H9 (cell line): ENCODE measurements around the gene BTN3A1. TPM values are rescaled to one million over a fixed set of nuclear protein-coding genes. Genes with fewer than 3 reads are reported as not detected.
"Not testable (repeated sequence)": the region's sequence is repeated elsewhere in the genome, so short reads cannot be mapped to it uniquely, and the experiment has no call there.

Experiments
- DNase-seq: peaks from one replicate; pipeline ENCODE4 v3.0.0-alpha.2; 2017
- H2AFZ ChIP-seq: one replicate; pipeline ENCODE4 v1.6.1; 2013; ENCODE audit warnings: mild to moderate bottlenecking, low read length, control low read depth, moderate library complexity
- H2AK5ac ChIP-seq: 2 replicates; pipeline ENCODE4 v1.6.1; 2013; ENCODE audit warnings: low read length, control low read depth, mixed read lengths; ENCODE audit not compliant: insufficient read length
- H2BK120ac ChIP-seq: one replicate; pipeline ENCODE4 v1.6.1; 2013; ENCODE audit warnings: low read depth, mild to moderate bottlenecking, low read length, control low read depth, inconsistent platforms; ENCODE audit not compliant: poor library complexity, severe bottlenecking
- H2BK12ac ChIP-seq: 2 replicates; pipeline ENCODE4 v1.6.1; 2013; ENCODE audit warnings: low read length, control low read depth, mixed read lengths, low read depth; ENCODE audit not compliant: insufficient read length
- H2BK15ac ChIP-seq: 2 replicates; pipeline ENCODE4 v1.6.1; 2013; ENCODE audit warnings: low read depth, low read length, control low read depth
- H2BK20ac ChIP-seq: one replicate; pipeline ENCODE4 v1.6.1; 2013; ENCODE audit warnings: low read depth, mild to moderate bottlenecking, low read length, control low read depth, inconsistent platforms; ENCODE audit not compliant: poor library complexity, severe bottlenecking
- H2BK5ac ChIP-seq: 2 replicates; pipeline ENCODE4 v1.6.1; 2013; ENCODE audit warnings: low read length, control low read depth, mixed read lengths; ENCODE audit not compliant: insufficient read length
- H3K14ac ChIP-seq: 2 replicates; pipeline ENCODE4 v1.6.1; 2013; ENCODE audit warnings: low read length, control low read depth; ENCODE audit not compliant: insufficient read depth
- H3K18ac ChIP-seq: 2 replicates; pipeline ENCODE4 v1.6.1; 2013; ENCODE audit warnings: low read depth, mild to moderate bottlenecking, mixed read lengths, low read length, control low read depth; ENCODE audit not compliant: insufficient read length
- H3K23ac ChIP-seq: 2 replicates; pipeline ENCODE4 v1.6.1; 2013; ENCODE audit warnings: low read length, control low read depth, mixed read lengths, low read depth; ENCODE audit not compliant: insufficient read length
- H3K23me2 ChIP-seq: 2 replicates; pipeline ENCODE4 v1.6.1; 2013; ENCODE audit warnings: low read depth, mild to moderate bottlenecking, mixed read lengths, low read length, control low read depth; ENCODE audit not compliant: insufficient read length, poor library complexity, severe bottlenecking
- H3K27ac ChIP-seq: 2 replicates; pipeline ENCODE4 v1.5.1; 2013; ENCODE audit warnings: low read length, control low read depth, mixed read lengths, low read depth; ENCODE audit not compliant: insufficient read length
- H3K27me3 ChIP-seq: 2 replicates; pipeline ENCODE4 v1.6.1; 2013; ENCODE audit warnings: low read length, control low read depth, inconsistent platforms; ENCODE audit not compliant: insufficient read depth
- H3K4ac ChIP-seq: 2 replicates; pipeline ENCODE4 v1.6.1; 2013; ENCODE audit warnings: low read depth, mild to moderate bottlenecking, control low read depth, inconsistent platforms, low read length, moderate library complexity
- H3K4me1 ChIP-seq: 2 replicates; pipeline ENCODE4 v1.6.1; 2013; ENCODE audit warnings: low read length, control low read depth, inconsistent platforms; ENCODE audit not compliant: insufficient read depth
- H3K4me2 ChIP-seq: 2 replicates; pipeline ENCODE4 v1.6.1; 2013; ENCODE audit warnings: low read length, control low read depth, mixed read lengths; ENCODE audit not compliant: insufficient read length, insufficient read depth
- H3K56ac ChIP-seq: 2 replicates; pipeline ENCODE4 v1.6.1; 2013; ENCODE audit warnings: low read depth, mild to moderate bottlenecking, mixed read lengths, low read length, control low read depth; ENCODE audit not compliant: insufficient read length
- H3K79me1 ChIP-seq: 2 replicates; pipeline ENCODE4 v1.6.1; 2013; ENCODE audit warnings: low read depth, mild to moderate bottlenecking, moderate library complexity, low read length, control low read depth, inconsistent platforms; ENCODE audit not compliant: insufficient read depth, poor library complexity, severe bottlenecking
- H3K79me2 ChIP-seq: 2 replicates; pipeline ENCODE4 v1.6.1; 2013; ENCODE audit warnings: low read length, control low read depth, inconsistent platforms; ENCODE audit not compliant: insufficient read depth
- H3K9ac ChIP-seq: 2 replicates; pipeline ENCODE4 v1.6.1; 2013; ENCODE audit warnings: low read length, control low read depth, mixed read lengths; ENCODE audit not compliant: insufficient read length; ENCODE audit errors: extremely low read depth
- H3K9me3 ChIP-seq: one replicate; pipeline ENCODE4 v1.6.1; 2013; ENCODE audit warnings: low read depth, low read length, inconsistent platforms; ENCODE audit not compliant: control insufficient read depth
- H3T11ph ChIP-seq: one replicate; pipeline ENCODE4 v1.6.1; 2013; ENCODE audit warnings: mild to moderate bottlenecking, low read length, control low read depth, inconsistent platforms
- H4K20me1 ChIP-seq: one replicate; pipeline ENCODE4 v1.6.1; 2013; ENCODE audit not compliant: control insufficient read depth, insufficient read length, insufficient read depth
- H4K5ac ChIP-seq: 2 replicates; pipeline ENCODE4 v1.6.1; 2013; ENCODE audit warnings: low read depth, mild to moderate bottlenecking, mixed read lengths, low read length, control low read depth; ENCODE audit not compliant: insufficient read length
- H4K8ac ChIP-seq: replicated peaks from 2 replicates; pipeline ENCODE4 v1.6.1; 2013; ENCODE audit warnings: low read length, control low read depth, mixed read lengths, low read depth; ENCODE audit not compliant: insufficient read length
- H4K91ac ChIP-seq: 2 replicates; pipeline ENCODE4 v1.6.1; 2013; ENCODE audit warnings: low read depth, mild to moderate bottlenecking, moderate library complexity, mixed read lengths, low read length, control low read depth; ENCODE audit not compliant: insufficient read length
- H3K27ac Mint-ChIP-seq, 3 experiments: 2 replicates in 2 of 3; 3 replicates in 1 of 3; pipeline ENCODE4 v1.8.0; 2020 to 2021; ENCODE audit warnings: mixed read lengths in 3 of 3, mild to moderate bottlenecking in 1 of 3, moderate library complexity in 1 of 3
- H3K27me3 Mint-ChIP-seq: 2 replicates; pipeline ENCODE4 v1.8.0; 2021; ENCODE audit warnings: low read depth, mild to moderate bottlenecking, moderate library complexity, mixed read lengths
- H3K36me3 Mint-ChIP-seq, 3 experiments: 2 replicates in 2 of 3; 3 replicates in 1 of 3; pipeline ENCODE4 v1.8.0; 2020 to 2021; ENCODE audit warnings: low read depth in 3 of 3, mixed read lengths in 3 of 3; ENCODE audit not compliant: insufficient read depth in 1 of 3
- H3K4me1 Mint-ChIP-seq, 2 experiments: 2 replicates each; pipeline ENCODE4 v1.8.0; 2020; ENCODE audit warnings: mixed read lengths in 2 of 2
- H3K4me3 Mint-ChIP-seq, 2 experiments: 2 replicates in 1 of 2; 3 replicates in 1 of 2; pipeline ENCODE4 v1.8.0; 2020 to 2021; ENCODE audit warnings: mild to moderate bottlenecking in 2 of 2, mixed read lengths in 2 of 2, moderate library complexity in 1 of 2
- H3K9me3 Mint-ChIP-seq, 2 experiments: 2 replicates in 1 of 2; 3 replicates in 1 of 2; pipeline ENCODE4 v1.8.0; 2020; ENCODE audit warnings: mild to moderate bottlenecking in 2 of 2, mixed read lengths in 2 of 2, moderate library complexity in 1 of 2
- WGBS: extraction: QIAGEN DNeasy Blood & Tissue Kit; methylation state at CpG from one replicate; pipeline ENCODE4 v1.1.7; 2013; ENCODE audit warnings: missing lambda C conversion rate, low lambda C conversion rate, mixed read lengths; ENCODE audit not compliant: insufficient read length; ENCODE audit errors: extremely low coverage; 5-methylcytosine and 5-hydroxymethylcytosine counted together
- total RNA-seq: library from RNA; stranded (reverse); gene quantifications from 2 replicates; pipeline ENCODE4 v1.2.1, GENCODE V29; 2021
- TF ChIP-seq, protein P1 (sequence below): fragments of 200-600 bp; sonication (generic); conservative IDR thresholded peaks from 3 replicates; pipeline ENCODE4 v1.8.0; 2021; ENCODE audit warnings: antibody characterized with exemption, mild to moderate bottlenecking

BTN3A1 gene
- total RNA-seq, 1 experiment from 2014 or later, result 2.5 TPM

DNA sequence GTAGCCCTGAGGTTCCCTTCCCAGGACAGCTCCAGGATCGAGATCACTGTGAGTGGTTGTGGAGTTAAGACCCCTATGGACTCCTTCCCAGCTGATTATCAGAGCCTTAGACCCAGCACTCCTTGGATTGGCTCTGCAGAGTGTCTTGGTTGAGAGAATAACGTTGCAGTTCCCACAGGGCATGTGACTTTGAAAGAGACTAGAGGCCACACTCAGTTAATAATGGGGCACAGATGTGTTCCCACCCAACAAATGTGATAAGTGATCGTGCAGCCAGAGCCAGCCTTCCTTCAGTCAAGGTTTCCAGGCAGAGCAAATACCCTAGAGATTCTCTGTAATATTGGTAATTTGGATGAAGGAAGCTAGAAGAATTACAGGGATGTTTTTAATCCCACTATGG is 24.4 kb upstream of the BTN3A1 start:
- H4K8ac ChIP-seq, result no peak overlapping the region
- Mint-ChIP-seq H3K9me3 (no peaks in the 10 kb centered on the region; a peak in 1 of 5 replicates), H3K4me3 (no peak overlapping the region), H3K27ac (no peak overlapping the region; a peak in 1 of 7 replicates), H3K36me3 (no peaks in the 10 kb centered on the region), H3K27me3 (peaks cover 3% of the 10 kb centered on the region), H3K4me1 (peaks cover 13 to 18% of the 10 kb centered on the region in 2 experiments)
- no peak overlapping the region for H2BK120ac ChIP-seq
- no peak overlapping the region for H3T11ph ChIP-seq
- no peak overlapping the region for H4K91ac ChIP-seq
- no peak overlapping the region for H3K4ac ChIP-seq
- no peak for DNase-seq
- no peak overlapping the region for H3K27ac ChIP-seq
- WGBS, result no CpG with 5 or more reads among the region's 3 CpGs
- H2BK5ac ChIP-seq, result no peak overlapping the region
- no peaks in the 10 kb centered on the region for H3K79me2 ChIP-seq
- no peaks in the 10 kb centered on the region for H3K23me2 ChIP-seq
- H2BK20ac ChIP-seq, result no peak overlapping the region
- no peak overlapping the region for H2AK5ac ChIP-seq
- no peak overlapping the region for H2BK15ac ChIP-seq
- no peak overlapping the region for H3K4me2 ChIP-seq
- H4K5ac ChIP-seq, result no peak overlapping the region
- no peak overlapping the region for H3K23ac ChIP-seq
- H3K14ac ChIP-seq, result no peak overlapping the region
- no peak overlapping the region for H3K18ac ChIP-seq
- no peak overlapping the region for H2BK12ac ChIP-seq
- TF ChIP-seq, protein P1, sequence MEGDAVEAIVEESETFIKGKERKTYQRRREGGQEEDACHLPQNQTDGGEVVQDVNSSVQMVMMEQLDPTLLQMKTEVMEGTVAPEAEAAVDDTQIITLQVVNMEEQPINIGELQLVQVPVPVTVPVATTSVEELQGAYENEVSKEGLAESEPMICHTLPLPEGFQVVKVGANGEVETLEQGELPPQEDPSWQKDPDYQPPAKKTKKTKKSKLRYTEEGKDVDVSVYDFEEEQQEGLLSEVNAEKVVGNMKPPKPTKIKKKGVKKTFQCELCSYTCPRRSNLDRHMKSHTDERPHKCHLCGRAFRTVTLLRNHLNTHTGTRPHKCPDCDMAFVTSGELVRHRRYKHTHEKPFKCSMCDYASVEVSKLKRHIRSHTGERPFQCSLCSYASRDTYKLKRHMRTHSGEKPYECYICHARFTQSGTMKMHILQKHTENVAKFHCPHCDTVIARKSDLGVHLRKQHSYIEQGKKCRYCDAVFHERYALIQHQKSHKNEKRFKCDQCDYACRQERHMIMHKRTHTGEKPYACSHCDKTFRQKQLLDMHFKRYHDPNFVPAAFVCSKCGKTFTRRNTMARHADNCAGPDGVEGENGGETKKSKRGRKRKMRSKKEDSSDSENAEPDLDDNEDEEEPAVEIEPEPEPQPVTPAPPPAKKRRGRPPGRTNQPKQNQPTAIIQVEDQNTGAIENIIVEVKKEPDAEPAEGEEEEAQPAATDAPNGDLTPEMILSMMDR, result no peak
- H3K56ac ChIP-seq, result no peak overlapping the region
- H3K4me1 ChIP-seq, result no peaks in the 10 kb centered on the region
- H3K79me1 ChIP-seq, result no peaks in the 10 kb centered on the region
- H2AFZ ChIP-seq, result no peak overlapping the region
- H4K20me1 ChIP-seq, result no peaks in the 10 kb centered on the region
- no peaks in the 10 kb centered on the region for H3K27me3 ChIP-seq
- no peaks in the 10 kb centered on the region for H3K9me3 ChIP-seq
- no peak overlapping the region for H3K9ac ChIP-seq

- not testable (repeated sequence) for H3K27ac Mint-ChIP-seq, H3K4me3 Mint-ChIP-seq, H3K18ac ChIP-seq, H3K27me3 ChIP-seq, H2AK5ac ChIP-seq, H4K8ac ChIP-seq, H4K91ac ChIP-seq, H3K27me3 Mint-ChIP-seq, H3K4me2 ChIP-seq, H2BK15ac ChIP-seq, H4K20me1 ChIP-seq, H3K4ac ChIP-seq, H3K9ac ChIP-seq, H3K23ac ChIP-seq, H2BK120ac ChIP-seq, H3K4me1 ChIP-seq, H2BK20ac ChIP-seq, H3K56ac ChIP-seq, H3K23me2 ChIP-seq, H4K5ac ChIP-seq, H3K9me3 ChIP-seq, H3K79me2 ChIP-seq, H3K9me3 Mint-ChIP-seq, H3K79me1 ChIP-seq, H2AFZ ChIP-seq, H3K36me3 Mint-ChIP-seq, H3K27ac ChIP-seq, H3T11ph ChIP-seq, H2BK5ac ChIP-seq, H2BK12ac ChIP-seq, DNase-seq, H3K14ac ChIP-seq
- H3K4me1 Mint-ChIP-seq, result peaks cover 13 to 18% of the 10 kb centered on the region in 2 experiments
Observed at GRCh38 chr6:26378143-26378542, 23.9 kb upstream of the BTN3A1 start.
